ENCODE data around the gene HOXD10.

The HOXD10 gene

GRCh38 chr2:176137906-176138305 is 21.3 kb downstream of the HOXD10 start:
- no peak for TF ChIP-seq CTCF (IDR thresholded peaks at IDR 0.05; ENCODE audit: low read depth, low read length)
- H3K4me3 ChIP-seq (ENCODE audit: low read depth, low read length): no peak overlapping the region

GRCh38 chr2:176138526-176138922 is 21.9 kb downstream of the HOXD10 start:
- no peak overlapping the region for H3K4me3 ChIP-seq (ENCODE audit: low read depth, low read length)
- no peak for TF ChIP-seq CTCF (IDR thresholded peaks at IDR 0.05; ENCODE audit: low read depth, low read length)

GRCh38 chr2:176138923-176139660 is 22.5 kb downstream of the HOXD10 start:
- no peak overlapping the region for H3K4me3 ChIP-seq (ENCODE audit: low read depth, low read length)
- TF ChIP-seq CTCF (IDR thresholded peaks at IDR 0.05; ENCODE audit: low read depth, low read length): no peak

GRCh38 chr2:176139661-176140512 is 23.3 kb downstream of the HOXD10 start:
- no peak for TF ChIP-seq CTCF (IDR thresholded peaks at IDR 0.05; ENCODE audit: low read depth, low read length)
- peak overlapping the region; percentile 51 for H3K4me3 ChIP-seq (ENCODE audit: low read depth, low read length)

- H3K4me3 ChIP-seq (ENCODE audit: low read depth, low read length): peak overlapping the region; percentile 51
Measured at GRCh38 chr2:176140513-176141317, 24.1 kb downstream of the HOXD10 start.

GRCh38 chr2:176142281-176142680 is 25.7 kb downstream of the HOXD10 start:
- no peak for TF ChIP-seq CTCF (IDR thresholded peaks at IDR 0.05; ENCODE audit: low read depth, low read length)
- H3K4me3 ChIP-seq (ENCODE audit: low read depth, low read length): no peak overlapping the region

More at GRCh38 chr2:176140513-176141317, 24.1 kb downstream of the HOXD10 start:
- TF ChIP-seq CTCF (IDR thresholded peaks at IDR 0.05; ENCODE audit: low read depth, low read length): peak; percentile 74

Data from WI38 (cell line).